Raji (cell line): ENCODE measurements around the gene CST3.

ENCODE experiments used
- POLR2A ChIP-seq: IDR thresholded peaks from 2 replicates; pipeline ENCODE4 v1.6.1; 2011; ENCODE audit warnings: low read depth, low read length, control low read depth; ENCODE audit not compliant: insufficient read depth

CST3 gene

GRCh38 chr20:23652926-23653325 is 15.2 kb upstream of the CST3 start:
- TF ChIP-seq POLR2A, result no peak

GRCh38 chr20:23652371-23652770 is 14.6 kb upstream of the CST3 start:
- no peak for TF ChIP-seq POLR2A

GRCh38 chr20:23651117-23651516 is 13.4 kb upstream of the CST3 start:
- TF ChIP-seq POLR2A, result no peak

GRCh38 chr20:23649830-23650417 is 12.2 kb upstream of the CST3 start:
- TF ChIP-seq POLR2A, result no peak

- no peak for TF ChIP-seq POLR2A
These were observed 11.5 kb upstream of the CST3 start for GRCh38 chr20:23649242-23649641.

GRCh38 chr20:23647346-23647745 is 9.6 kb upstream of the CST3 start:
- TF ChIP-seq POLR2A, result no peak

- TF ChIP-seq POLR2A, result no peak
These were observed 8.5 kb upstream of the CST3 start for GRCh38 chr20:23646106-23646873.

- TF ChIP-seq POLR2A, result no peak
These were observed 7.8 kb upstream of the CST3 start for GRCh38 chr20:23645575-23645974.

- TF ChIP-seq POLR2A, result no peak
These were observed 6.4 kb upstream of the CST3 start for GRCh38 chr20:23644164-23644563.

GRCh38 chr20:23643659-23644058 is 5.9 kb upstream of the CST3 start:
- no peak for TF ChIP-seq POLR2A

- no peak for TF ChIP-seq POLR2A
These were observed 4.4 kb upstream of the CST3 start for GRCh38 chr20:23641936-23642751.

GRCh38 chr20:23640671-23641667 is 3.2 kb upstream of the CST3 start:
- TF ChIP-seq POLR2A, result no peak

GRCh38 chr20:23640018-23640601 is 2.4 kb upstream of the CST3 start:
- TF ChIP-seq POLR2A, result no peak

- no peak for TF ChIP-seq POLR2A
These were observed 1.8 kb upstream of the CST3 start for GRCh38 chr20:23639490-23639958.
